Measurements from ENCODE around the gene ATG12.
A peak's percentile ranks its signal among the peaks of the same experiment; 100 is the strongest.

The ATG12 gene

DNA sequence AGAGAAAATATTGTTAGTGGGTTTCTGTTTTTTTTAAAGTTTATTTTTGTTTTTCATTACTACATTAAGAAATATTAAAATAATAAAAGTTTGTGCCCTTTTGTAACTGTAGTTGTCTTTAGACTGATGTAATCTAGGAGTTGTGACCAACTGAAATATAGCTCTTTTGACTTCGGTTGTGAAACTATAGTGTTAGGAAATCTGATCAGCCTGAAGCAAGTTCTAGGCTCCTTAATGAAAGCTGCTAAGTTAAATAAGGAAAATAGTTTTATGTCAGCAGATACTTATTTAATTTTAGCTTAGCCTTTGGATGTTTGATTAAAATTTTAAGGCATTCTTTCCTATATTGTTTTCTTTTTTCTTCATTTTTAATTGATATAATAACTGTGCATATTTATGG lies 14.6 kb upstream of the ATG12 start:
- TF ChIP-seq, protein P1, sequence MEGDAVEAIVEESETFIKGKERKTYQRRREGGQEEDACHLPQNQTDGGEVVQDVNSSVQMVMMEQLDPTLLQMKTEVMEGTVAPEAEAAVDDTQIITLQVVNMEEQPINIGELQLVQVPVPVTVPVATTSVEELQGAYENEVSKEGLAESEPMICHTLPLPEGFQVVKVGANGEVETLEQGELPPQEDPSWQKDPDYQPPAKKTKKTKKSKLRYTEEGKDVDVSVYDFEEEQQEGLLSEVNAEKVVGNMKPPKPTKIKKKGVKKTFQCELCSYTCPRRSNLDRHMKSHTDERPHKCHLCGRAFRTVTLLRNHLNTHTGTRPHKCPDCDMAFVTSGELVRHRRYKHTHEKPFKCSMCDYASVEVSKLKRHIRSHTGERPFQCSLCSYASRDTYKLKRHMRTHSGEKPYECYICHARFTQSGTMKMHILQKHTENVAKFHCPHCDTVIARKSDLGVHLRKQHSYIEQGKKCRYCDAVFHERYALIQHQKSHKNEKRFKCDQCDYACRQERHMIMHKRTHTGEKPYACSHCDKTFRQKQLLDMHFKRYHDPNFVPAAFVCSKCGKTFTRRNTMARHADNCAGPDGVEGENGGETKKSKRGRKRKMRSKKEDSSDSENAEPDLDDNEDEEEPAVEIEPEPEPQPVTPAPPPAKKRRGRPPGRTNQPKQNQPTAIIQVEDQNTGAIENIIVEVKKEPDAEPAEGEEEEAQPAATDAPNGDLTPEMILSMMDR (IDR thresholded peaks at IDR 0.05; ENCODE audit: low read depth, low read length) = no peak
- H3K4me3 ChIP-seq (replicated peaks in 1 of 2; ENCODE audit: low read depth in 2 of 2, low read length in 2 of 2) = no peak overlapping the region
- DNase-seq (ENCODE audit: low read depth in 2 of 2) = peak; percentile 46 to 59

DNA sequence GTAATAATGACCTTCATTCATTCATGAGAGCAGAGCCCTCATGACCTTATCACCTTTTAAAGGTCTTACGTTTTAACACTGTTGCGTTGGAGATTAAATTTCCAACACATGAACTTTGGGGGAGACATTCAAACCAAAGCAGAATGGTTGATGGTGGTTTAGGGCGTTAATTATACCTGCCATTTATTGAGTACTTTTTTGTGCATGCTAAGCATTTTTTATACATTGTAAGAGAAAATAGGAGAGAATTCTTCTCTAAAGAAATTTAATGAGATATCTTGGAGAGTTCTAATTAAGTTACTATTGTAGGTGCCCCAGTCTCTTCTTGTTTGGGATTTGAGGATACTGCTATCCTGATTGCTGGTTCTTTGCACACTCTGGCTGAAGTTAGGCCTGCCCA lies 12.8 kb upstream of the ATG12 start:
- TF ChIP-seq, protein P1 (IDR thresholded peaks at IDR 0.05; ENCODE audit: low read depth, low read length) = no peak
- H3K4me3 ChIP-seq (replicated peaks in 1 of 2; ENCODE audit: low read depth in 2 of 2, low read length in 2 of 2) = no peak overlapping the region
- DNase-seq (ENCODE audit: low read depth in 2 of 2) = no peak

DNA sequence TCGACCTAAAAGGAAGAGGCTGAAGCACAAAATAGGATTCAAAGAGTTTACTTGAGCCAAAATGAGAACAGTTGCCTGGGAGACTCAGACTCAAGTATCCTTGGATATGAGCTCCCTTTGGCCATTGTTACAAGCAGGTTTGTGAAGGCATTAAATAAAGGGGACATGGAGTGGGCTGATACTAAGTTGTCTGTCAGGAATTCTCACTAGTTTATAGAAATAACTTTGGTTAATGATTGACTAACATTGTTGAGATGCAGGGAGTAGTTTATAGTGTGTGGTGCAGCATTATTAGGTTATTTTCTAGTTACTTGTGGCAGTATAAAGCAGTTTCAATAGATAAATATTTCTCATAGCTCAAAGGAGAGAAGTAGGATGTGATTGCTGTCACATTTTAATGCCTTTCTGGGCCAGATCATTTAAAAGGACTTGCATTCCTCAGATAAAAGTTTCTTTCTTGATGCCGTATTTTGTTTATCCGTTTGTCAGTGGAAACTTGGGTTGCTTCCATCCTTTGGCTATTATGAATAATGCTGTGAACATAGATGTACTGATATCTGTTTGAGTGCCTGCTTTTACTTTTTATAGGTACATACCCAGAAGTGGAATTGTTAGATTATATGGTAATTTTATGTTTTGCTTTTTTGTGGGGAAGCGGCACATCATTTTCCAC lies 9.5 kb upstream of the ATG12 start:
- H3K4me3 ChIP-seq (replicated peaks in 1 of 2; ENCODE audit: low read depth in 2 of 2, low read length in 2 of 2) = no peak overlapping the region
- peak; percentile 67 to 70 for DNase-seq (ENCODE audit: low read depth in 2 of 2)
- TF ChIP-seq, protein P1 (IDR thresholded peaks at IDR 0.05; ENCODE audit: low read depth, low read length) = no peak

DNA sequence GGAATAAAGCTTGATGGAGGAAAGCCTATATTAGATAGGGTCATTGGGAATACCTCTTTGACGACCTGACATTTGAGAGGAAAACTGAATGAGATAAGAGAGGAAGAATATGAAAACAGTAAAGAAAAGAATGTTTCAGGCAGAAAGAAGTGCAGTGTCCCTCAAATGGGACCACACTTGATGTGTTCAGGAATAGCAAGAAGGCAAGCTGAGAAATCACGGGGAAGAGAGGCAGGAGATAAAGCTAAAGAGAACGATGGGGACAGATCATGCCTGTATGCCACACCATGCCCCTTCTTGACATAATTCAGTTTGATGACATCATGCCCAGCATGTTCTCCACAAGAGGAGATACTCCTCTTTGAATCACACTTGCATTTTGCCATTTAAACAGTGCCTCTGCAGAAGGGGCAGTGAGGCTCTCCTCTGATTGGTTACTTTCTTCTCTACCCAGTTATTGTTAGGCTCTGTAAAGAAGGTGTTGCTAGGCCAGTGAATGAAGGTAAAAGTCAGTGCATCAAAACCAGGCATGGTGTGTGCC lies 8.0 kb upstream of the ATG12 start:
- TF ChIP-seq, protein P1 (IDR thresholded peaks at IDR 0.05; ENCODE audit: low read depth, low read length) = no peak
- no peak for DNase-seq (ENCODE audit: low read depth in 2 of 2)
- no peak overlapping the region for H3K4me3 ChIP-seq (replicated peaks in 1 of 2; ENCODE audit: low read depth in 2 of 2, low read length in 2 of 2)

- H3K4me3 ChIP-seq (replicated peaks in 1 of 2; ENCODE audit: low read depth in 2 of 2, low read length in 2 of 2) = no peak overlapping the region
- no peak for DNase-seq (ENCODE audit: low read depth in 2 of 2)
- TF ChIP-seq, protein P1 (IDR thresholded peaks at IDR 0.05; ENCODE audit: low read depth, low read length) = no peak
These were observed 5.9 kb upstream of the ATG12 start for GRCh38 chr5:115847290-115847689.

- no peak overlapping the region for H3K4me3 ChIP-seq (replicated peaks in 1 of 2; ENCODE audit: low read depth in 2 of 2, low read length in 2 of 2)
- no peak for DNase-seq (ENCODE audit: low read depth in 2 of 2)
- TF ChIP-seq, protein P1 (IDR thresholded peaks at IDR 0.05; ENCODE audit: low read depth, low read length) = no peak
These were observed 3.0 kb upstream of the ATG12 start for GRCh38 chr5:115844321-115844817.
